Gastroesophageal sphincter (tissue), 4 donors: Measurements from ENCODE around the gene TP53AIP1. TPM values are rescaled to one million over a fixed set of nuclear protein-coding genes. Genes with fewer than 3 reads are reported as not detected.

Experiments used
- ATAC-seq: fragments of 150-250 bp; one replicate; pipeline ENCODE4 v1.9.1; 2016; ENCODE audit warnings: mild to moderate bottlenecking, moderate library complexity
- H3K27ac ChIP-seq, 4 donors: fragments of 200-600 bp; sonication (generic) in 3 of 4; 1 replicate in 3 of 4; 2 replicates in 1 of 4; pipeline ENCODE4 v1.5.1; 2016 to 2019
- H3K27me3 ChIP-seq: fragments of 200-600 bp; sonication (generic); one replicate; pipeline ENCODE4 v1.5.1; 2019
- H3K36me3 ChIP-seq, 2 donors: fragments of 200-600 bp; sonication (generic); one replicate each; pipeline ENCODE4 v1.5.1; 2019; ENCODE audit warnings: control low read depth in 1 of 2
- H3K4me1 ChIP-seq, 3 donors: fragments of 200-600 bp; sonication (generic); 1 replicate in 2 of 3; 2 replicates in 1 of 3; pipeline ENCODE4 v1.5.1; 2016 to 2019; ENCODE audit warnings: control low read depth in 2 of 3
- H3K4me3 ChIP-seq, 2 donors: fragments of 200-600 bp; sonication (generic); one replicate each; pipeline ENCODE4 v1.5.1; 2019; ENCODE audit warnings: mild to moderate bottlenecking in 1 of 2, moderate library complexity in 1 of 2
- H3K9me3 ChIP-seq, 3 donors: fragments of 200-600 bp; sonication (generic); one replicate each; pipeline ENCODE4 v1.5.1; 2017 to 2019; ENCODE audit warnings: control low read depth in 2 of 3
- CTCF ChIP-seq, 4 experiments: fragments of 200-600 bp in 2 of 4; fragments of 450-650 bp in 2 of 4; sonication (generic) in 1 of 4; IDR thresholded peaks; one replicate each; pipeline ENCODE4 v1.5.1; 2017 to 2019; ENCODE audit warnings: antibody characterized with exemption in 4 of 4, mild to moderate bottlenecking in 2 of 4, moderate library complexity in 2 of 4
- EP300 ChIP-seq: sonication (generic); formaldehyde crosslinking; IDR thresholded peaks from one replicate; pipeline ENCODE4 v1.6.1; 2017; ENCODE audit warnings: antibody characterized with exemption, mild to moderate bottlenecking
- POLR2A ChIP-seq, 2 donors: fragments of 450-650 bp; IDR thresholded peaks; one replicate each; pipeline ENCODE4 v1.6.1; 2017; ENCODE audit warnings: antibody characterized with exemption in 2 of 2, mild to moderate bottlenecking in 2 of 2, moderate library complexity in 1 of 2
- POLR2AphosphoS5 ChIP-seq: sonication (generic); formaldehyde crosslinking; IDR thresholded peaks from one replicate; pipeline ENCODE4 v1.6.1; 2017; ENCODE audit warnings: antibody characterized with exemption
- WGBS, 2 donors: methylation state at CpG; one replicate each; pipeline ENCODE4 v1.1.5; 2018; ENCODE audit warnings: low coverage in 1 of 2; 5-methylcytosine and 5-hydroxymethylcytosine counted together
- total RNA-seq, 4 donors: library from RNA; depleted of rRNA; stranded (reverse); fragments of >200 nt; gene quantifications; one replicate each; pipeline ENCODE4 v1.1.0, GENCODE V29; 2016

The TP53AIP1 gene
- total RNA-seq, 4 donors from 2014 or later, result 0.42 TPM; not detected in 3

GRCh38 chr11:128909438-128910125, 33.1 kb downstream of the TP53AIP1 start:
- Histone ChIP-seq H3K36me3 (no peaks in the 10 kb centered on the region), H3K4me3 (no peak overlapping the region), H3K27ac (no peak overlapping the region), H3K9me3 (no peaks in the 10 kb centered on the region), H3K4me1 (peaks cover 0 to 33% (median 7%) of the 10 kb centered on the region in 3 donors), H3K27me3 (no peaks in the 10 kb centered on the region)
- WGBS, 2 donors, result 83 to 89% methylated on average over 8 of the region's 8 CpGs
- ATAC-seq, result no peak
- no peak for TF ChIP-seq CTCF (IDR thresholded peaks at IDR 0.05)
- TF ChIP-seq POLR2AphosphoS5, result no peak
- TF ChIP-seq POLR2A (IDR thresholded peaks at IDR 0.05), result no peak
- no peak for TF ChIP-seq EP300

GRCh38 chr11:128908391-128909246, 34.1 kb downstream of the TP53AIP1 start:
- H3K27ac ChIP-seq, result peak overlapping the region in 1 of 4 donors; percentile 31
- no peaks in the 10 kb centered on the region for H3K36me3 ChIP-seq
- H3K4me1 ChIP-seq, result peaks cover 0 to 37% (median 8%) of the 10 kb centered on the region in 3 donors
- WGBS, 2 donors, result 34 to 50% methylated on average over 6 to 9 of the region's 12 CpGs
- no peak overlapping the region for H3K4me3 ChIP-seq
- TF ChIP-seq POLR2AphosphoS5, result no peak
- no peak for TF ChIP-seq EP300
- TF ChIP-seq POLR2A (IDR thresholded peaks at IDR 0.05), result no peak
- no peak for TF ChIP-seq CTCF (IDR thresholded peaks at IDR 0.05)
- H3K27me3 ChIP-seq, result no peaks in the 10 kb centered on the region
- no peaks in the 10 kb centered on the region for H3K9me3 ChIP-seq
- peak; percentile 60 for ATAC-seq

- H3K4me1 ChIP-seq, result peaks cover 0 to 37% (median 8%) of the 10 kb centered on the region in 3 donors
- TF ChIP-seq POLR2A (IDR thresholded peaks at IDR 0.05), result no peak
- TF ChIP-seq CTCF (IDR thresholded peaks at IDR 0.05), result no peak
- TF ChIP-seq EP300, result no peak
- TF ChIP-seq POLR2AphosphoS5, result no peak
- H3K27me3 ChIP-seq, result no peaks in the 10 kb centered on the region
- no peak overlapping the region for H3K27ac ChIP-seq
- H3K4me3 ChIP-seq, result no peak overlapping the region
- no peak for ATAC-seq
- no peaks in the 10 kb centered on the region for H3K9me3 ChIP-seq
- no peaks in the 10 kb centered on the region for H3K36me3 ChIP-seq
- 85 to 88% methylated on average over 4 of the region's 4 CpGs for WGBS, 2 donors
Measured at GRCh38 chr11:128907585-128907984, 35.1 kb downstream of the TP53AIP1 start.

GRCh38 chr11:128906185-128907050, 36.3 kb downstream of the TP53AIP1 start:
- no peaks in the 10 kb centered on the region for H3K36me3 ChIP-seq
- WGBS, 2 donors, result 76 to 85% methylated on average over 5 to 6 of the region's 8 CpGs
- peak overlapping the region in 1 of 2 donors; percentile 58 for H3K4me3 ChIP-seq
- H3K4me1 ChIP-seq, result peaks cover 0 to 37% (median 8%) of the 10 kb centered on the region in 3 donors
- ATAC-seq, result peak; percentile 17
- no peaks in the 10 kb centered on the region for H3K9me3 ChIP-seq
- TF ChIP-seq POLR2AphosphoS5, result no peak
- no peak for TF ChIP-seq POLR2A (IDR thresholded peaks at IDR 0.05)
- no peak for TF ChIP-seq EP300
- TF ChIP-seq CTCF (IDR thresholded peaks at IDR 0.05), result no peak
- H3K27me3 ChIP-seq, result no peaks in the 10 kb centered on the region
- peak overlapping the region in 2 of 4 donors; percentile 65 to 74 for H3K27ac ChIP-seq
